Karpas-422 (cell line): ENCODE results near the gene PPP2R1A. TPM values are rescaled to one million over a fixed set of nuclear protein-coding genes. Genes with fewer than 3 reads are reported as not detected.
"Not testable (repeated sequence)": the region's sequence is repeated elsewhere in the genome, so short reads cannot be mapped to it uniquely, and the experiment has no call there.

Source experiments
- DNase-seq: peaks from one replicate; pipeline ENCODE4 v3.0.0-alpha.2; 2015
- H2AFZ ChIP-seq: fragments of 200-600 bp; sonication (generic); 2 replicates; pipeline ENCODE4 v1.6.1; 2014; ENCODE audit warnings: antibody characterized with exemption, low read length, mixed read lengths
- H3K27ac ChIP-seq: fragments of 200-600 bp; sonication (generic); 2 replicates; pipeline ENCODE4 v1.5.1; 2014; ENCODE audit warnings: mild to moderate bottlenecking, low read length, moderate library complexity
- H3K27me3 ChIP-seq: fragments of 200-600 bp; sonication (generic); 2 replicates; pipeline ENCODE4 v1.6.1; 2014; ENCODE audit warnings: low read length, mixed read lengths
- H3K36me3 ChIP-seq: fragments of 200-600 bp; sonication (generic); 2 replicates; pipeline ENCODE4 v1.6.1; 2014; ENCODE audit warnings: low read length, mixed read lengths; ENCODE audit not compliant: insufficient read depth
- H3K4me1 ChIP-seq: fragments of 200-600 bp; sonication (generic); 2 replicates; pipeline ENCODE4 v1.6.1; 2014; ENCODE audit warnings: mild to moderate bottlenecking, low read length, mixed read lengths
- H3K4me2 ChIP-seq: fragments of 200-600 bp; sonication (generic); 2 replicates; pipeline ENCODE4 v1.6.1; 2014; ENCODE audit warnings: low read length, low read depth, mild to moderate bottlenecking; ENCODE audit not compliant: poor library complexity, severe bottlenecking
- H3K4me3 ChIP-seq: fragments of 200-600 bp; sonication (generic); 2 replicates; pipeline ENCODE4 v1.5.1; 2014; ENCODE audit warnings: mild to moderate bottlenecking, antibody characterized with exemption, low read length, mixed read lengths
- H3K79me2 ChIP-seq: fragments of 200-600 bp; sonication (generic); 2 replicates; pipeline ENCODE4 v1.6.1; 2014; ENCODE audit warnings: mild to moderate bottlenecking, low read length, mixed read lengths
- H3K9ac ChIP-seq: fragments of 200-600 bp; sonication (generic); 2 replicates; pipeline ENCODE4 v1.6.0; 2014; ENCODE audit warnings: low read length
- H3K9me2 ChIP-seq: fragments of 200-600 bp; sonication (generic), shearing (Covaris generic); replicated peaks from 2 replicates; pipeline ENCODE4 v1.6.0; 2014; ENCODE audit warnings: mild to moderate bottlenecking, low read length, moderate library complexity; ENCODE audit not compliant: insufficient read depth
- H3K9me3 ChIP-seq: fragments of 300-700, 200-600 bp; sonication (generic); 2 replicates; pipeline ENCODE4 v1.6.1; 2014; ENCODE audit warnings: low read length, mixed read lengths
- H4K20me1 ChIP-seq: fragments of 200-600 bp; sonication (generic); 2 replicates; pipeline ENCODE4 v1.6.1; 2014; ENCODE audit warnings: mild to moderate bottlenecking, antibody characterized with exemption, low read length, low read depth; ENCODE audit not compliant: insufficient read depth
- total RNA-seq: library from RNA; depleted of rRNA; stranded (reverse); fragments of >200 nt; shearing (Covaris generic); gene quantifications from 2 replicates; pipeline ENCODE4 v1.2.3, GENCODE V29; 2014; ENCODE audit warnings: low replicate concordance

The PPP2R1A gene
- total RNA-seq, 1 experiment from 2014 or later, result 169 TPM

- no peak overlapping the region for H3K27ac ChIP-seq
- H3K79me2 ChIP-seq, result peaks cover 72% of the 10 kb centered on the region
These were observed 2.1 kb downstream of the PPP2R1A start for GRCh38 chr19:52191951-52192350.

GRCh38 chr19:52196256-52196967 is 6.6 kb downstream of the PPP2R1A start:
- H3K79me2 ChIP-seq, result peaks cover 97% of the 10 kb centered on the region
- no peaks in the 10 kb centered on the region for H3K9me2 ChIP-seq
- H3K4me3 ChIP-seq, result no peak overlapping the region
- H4K20me1 ChIP-seq, result peaks cover 80% of the 10 kb centered on the region
- peaks cover 68% of the 10 kb centered on the region for H3K36me3 ChIP-seq
- no peak overlapping the region for H3K4me2 ChIP-seq
- no peaks in the 10 kb centered on the region for H3K9me3 ChIP-seq
- DNase-seq, result no peak
- H2AFZ ChIP-seq, result no peak overlapping the region
- no peaks in the 10 kb centered on the region for H3K27me3 ChIP-seq
- H3K4me1 ChIP-seq, result peaks cover 7% of the 10 kb centered on the region
- no peak overlapping the region for H3K9ac ChIP-seq
- no peak overlapping the region for H3K27ac ChIP-seq

More at GRCh38 chr19:52191951-52192350, 2.1 kb downstream of the PPP2R1A start:
- Histone ChIP-seq H3K4me2 (peak overlapping the region; percentile 76), H2AFZ (no peak overlapping the region), H3K9ac (peak overlapping the region; percentile 93; the same call in 1 of the 2 replicates), H3K27me3 (no peaks in the 10 kb centered on the region), H3K4me1 (peaks cover 21% of the 10 kb centered on the region), H3K9me2 (no peaks in the 10 kb centered on the region), H3K4me3 (peak overlapping the region; percentile 86), H4K20me1 (peaks cover 49% of the 10 kb centered on the region), H3K9me3 (no peaks in the 10 kb centered on the region), H3K36me3 (peaks cover 35% of the 10 kb centered on the region)
- no peak for DNase-seq

GRCh38 chr19:52197964-52198363 is 8.1 kb downstream of the PPP2R1A start:
- Histone ChIP-seq H3K79me2 (peaks cover 97% of the 10 kb centered on the region), H3K4me1 (no peaks in the 10 kb centered on the region), H3K9ac (no peak overlapping the region), H4K20me1 (peaks cover 82% of the 10 kb centered on the region), H3K9me2 (no peaks in the 10 kb centered on the region), H2AFZ (no peak overlapping the region), H3K9me3 (no peaks in the 10 kb centered on the region), H3K36me3 (peaks cover 76% of the 10 kb centered on the region), H3K4me2 (no peak overlapping the region), H3K27ac (no peak overlapping the region), H3K4me3 (no peak overlapping the region), H3K27me3 (no peaks in the 10 kb centered on the region)
- no peak for DNase-seq

GRCh38 chr19:52198678-52199077 is 8.8 kb downstream of the PPP2R1A start:
- H3K79me2 ChIP-seq, result peaks cover 97% of the 10 kb centered on the region
- H3K4me2 ChIP-seq, result no peak overlapping the region
- H3K4me1 ChIP-seq, result no peaks in the 10 kb centered on the region
- no peaks in the 10 kb centered on the region for H3K27me3 ChIP-seq
- no peak overlapping the region for H3K27ac ChIP-seq
- no peak overlapping the region for H2AFZ ChIP-seq
- DNase-seq, result no peak
- H3K9me2 ChIP-seq, result no peaks in the 10 kb centered on the region
- H3K9ac ChIP-seq, result no peak overlapping the region
- H3K9me3 ChIP-seq, result no peaks in the 10 kb centered on the region
- no peak overlapping the region for H3K4me3 ChIP-seq
- peaks cover 85% of the 10 kb centered on the region for H4K20me1 ChIP-seq
- H3K36me3 ChIP-seq, result peaks cover 79% of the 10 kb centered on the region

GRCh38 chr19:52200044-52200443 is 10.2 kb downstream of the PPP2R1A start:
- peaks cover 82% of the 10 kb centered on the region for H4K20me1 ChIP-seq
- no peaks in the 10 kb centered on the region for H3K27me3 ChIP-seq
- no peak overlapping the region for H3K9ac ChIP-seq
- DNase-seq, result no peak
- H3K4me1 ChIP-seq, result no peaks in the 10 kb centered on the region
- H2AFZ ChIP-seq, result no peak overlapping the region
- H3K4me3 ChIP-seq, result no peak overlapping the region
- H3K4me2 ChIP-seq, result no peak overlapping the region
- H3K79me2 ChIP-seq, result peaks cover 97% of the 10 kb centered on the region
- peaks cover 85% of the 10 kb centered on the region for H3K36me3 ChIP-seq
- H3K9me2 ChIP-seq, result no peaks in the 10 kb centered on the region
- no peak overlapping the region for H3K27ac ChIP-seq
- H3K9me3 ChIP-seq, result no peaks in the 10 kb centered on the region

GRCh38 chr19:52200755-52201391 is 11.0 kb downstream of the PPP2R1A start:
- DNase-seq, H3K4me2 ChIP-seq, H3K9ac ChIP-seq, H3K27ac ChIP-seq, H2AFZ ChIP-seq, H3K9me2 ChIP-seq, H3K27me3 ChIP-seq, H3K9me3 ChIP-seq, H3K4me1 ChIP-seq, H3K4me3 ChIP-seq: not testable (repeated sequence)
- peaks cover 97% of the 10 kb centered on the region for H3K79me2 ChIP-seq
- H4K20me1 ChIP-seq, result peaks cover 81% of the 10 kb centered on the region
- H3K36me3 ChIP-seq, result peaks cover 82% of the 10 kb centered on the region

GRCh38 chr19:52206481-52206880 is 16.6 kb downstream of the PPP2R1A start:
- Histone ChIP-seq H3K4me2 (no peak overlapping the region), H3K27ac (no peak overlapping the region), H3K36me3 (peaks cover 84% of the 10 kb centered on the region), H3K9me3 (no peaks in the 10 kb centered on the region), H3K9me2 (no peaks in the 10 kb centered on the region), H3K79me2 (peaks cover 84% of the 10 kb centered on the region), H2AFZ (no peak overlapping the region), H3K27me3 (no peaks in the 10 kb centered on the region), H3K4me1 (no peaks in the 10 kb centered on the region), H3K9ac (no peak overlapping the region), H3K4me3 (no peak overlapping the region), H4K20me1 (peaks cover 65% of the 10 kb centered on the region)
- DNase-seq, result no peak

- no peak overlapping the region for H3K4me3 ChIP-seq
- H4K20me1 ChIP-seq, result peaks cover 28% of the 10 kb centered on the region
- no peaks in the 10 kb centered on the region for H3K9me3 ChIP-seq
- peaks cover 46% of the 10 kb centered on the region for H3K79me2 ChIP-seq
- H3K27me3 ChIP-seq, result no peaks in the 10 kb centered on the region
- H3K9ac ChIP-seq, result no peak overlapping the region
- no peak overlapping the region for H2AFZ ChIP-seq
- H3K27ac ChIP-seq, result no peak overlapping the region
- no peak overlapping the region for H3K4me2 ChIP-seq
- no peaks in the 10 kb centered on the region for H3K9me2 ChIP-seq
- no peak for DNase-seq
- H3K36me3 ChIP-seq, result peaks cover 84% of the 10 kb centered on the region
- H3K4me1 ChIP-seq, result no peaks in the 10 kb centered on the region
These were observed 21.4 kb downstream of the PPP2R1A start for GRCh38 chr19:52211203-52211602.
